HG03521 (cell line): ENCODE measurements around the gene TRRAP.

Source experiments
- ATAC-seq: cut with Tn5 transposase; IDR thresholded peaks from one replicate; pipeline ENCODE4 v1.9.1; 2021; ENCODE audit warnings: mild to moderate bottlenecking, moderate library complexity; ENCODE audit not compliant: unreplicated experiment

TRRAP gene

DNA sequence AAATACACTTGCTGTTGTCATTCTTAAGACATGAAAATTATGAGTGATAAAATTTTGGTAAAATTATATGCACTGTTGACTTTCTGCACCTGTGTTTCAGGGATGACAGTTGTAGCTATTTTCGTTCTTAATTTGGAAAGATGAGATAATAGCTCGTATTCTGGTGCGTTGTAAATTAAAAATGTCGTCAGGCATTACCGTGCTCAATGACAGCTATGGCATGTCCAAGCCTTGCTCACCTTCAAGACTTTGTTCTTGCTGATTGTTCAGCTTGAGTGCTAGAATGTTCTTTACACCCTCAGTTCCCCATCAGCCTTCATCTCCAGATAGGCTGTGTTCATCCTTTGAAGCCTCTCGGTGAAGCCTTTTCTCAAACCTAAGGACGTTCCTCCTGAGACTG lies 21.5 kb downstream of the TRRAP start:
- ATAC-seq = no peak

DNA sequence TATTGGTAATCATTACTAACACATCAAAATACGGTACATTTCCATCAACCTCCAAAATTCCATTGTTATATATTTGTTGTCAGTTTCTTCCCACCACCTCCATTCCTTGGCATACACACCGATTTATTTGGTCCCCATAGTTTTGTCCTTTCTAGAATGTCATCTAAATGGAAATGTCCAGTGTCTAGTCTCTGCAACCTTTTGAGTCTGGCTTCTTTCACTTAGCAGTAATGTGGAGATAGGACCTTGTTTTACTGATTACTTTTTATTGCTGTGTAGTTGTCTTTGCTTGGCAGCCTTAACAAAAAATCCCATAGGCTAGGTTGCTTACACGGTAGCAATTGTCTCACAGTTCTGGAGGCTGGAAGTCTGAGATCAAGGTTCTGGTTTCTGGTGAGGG lies 22.5 kb downstream of the TRRAP start:
- no peak for ATAC-seq

DNA sequence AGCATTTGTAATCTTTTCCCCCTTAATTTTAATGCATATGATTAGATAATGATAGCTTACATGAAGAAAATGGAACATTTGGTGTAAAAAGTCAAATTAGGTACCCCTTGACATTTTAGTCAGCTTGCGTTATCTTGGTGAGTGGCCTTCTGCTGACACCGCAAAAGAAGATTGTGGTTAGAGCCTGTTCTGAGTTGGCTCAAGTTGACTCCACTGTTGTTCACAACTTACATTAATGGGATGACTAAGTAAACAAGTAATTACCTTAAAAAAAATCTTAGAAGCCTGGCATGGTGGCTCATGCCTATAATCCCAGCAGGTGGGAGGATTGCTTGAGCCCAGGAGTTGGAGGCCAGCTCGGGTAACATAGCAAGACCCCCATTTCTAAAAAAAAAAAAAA lies 24.2 kb downstream of the TRRAP start:
- no peak for ATAC-seq

DNA sequence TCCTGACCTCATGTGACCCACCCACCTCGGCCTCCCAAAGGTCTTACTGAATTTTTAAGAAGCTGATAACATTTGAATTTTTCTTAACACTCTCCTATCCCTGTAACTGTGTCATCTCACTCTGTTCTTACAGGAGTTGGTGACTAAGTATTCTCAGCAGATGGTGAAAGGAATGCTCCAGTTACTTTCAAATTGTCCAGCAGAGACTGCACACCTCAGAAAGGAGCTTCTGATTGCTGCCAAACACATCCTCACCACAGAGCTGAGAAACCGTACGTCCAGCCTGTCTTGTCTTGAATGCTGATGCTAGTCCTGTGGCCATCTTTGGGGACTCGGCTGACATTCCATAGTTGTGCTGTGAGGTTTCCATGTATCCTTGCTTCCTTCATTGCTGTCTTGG lies 24.9 kb downstream of the TRRAP start:
- no peak for ATAC-seq

DNA sequence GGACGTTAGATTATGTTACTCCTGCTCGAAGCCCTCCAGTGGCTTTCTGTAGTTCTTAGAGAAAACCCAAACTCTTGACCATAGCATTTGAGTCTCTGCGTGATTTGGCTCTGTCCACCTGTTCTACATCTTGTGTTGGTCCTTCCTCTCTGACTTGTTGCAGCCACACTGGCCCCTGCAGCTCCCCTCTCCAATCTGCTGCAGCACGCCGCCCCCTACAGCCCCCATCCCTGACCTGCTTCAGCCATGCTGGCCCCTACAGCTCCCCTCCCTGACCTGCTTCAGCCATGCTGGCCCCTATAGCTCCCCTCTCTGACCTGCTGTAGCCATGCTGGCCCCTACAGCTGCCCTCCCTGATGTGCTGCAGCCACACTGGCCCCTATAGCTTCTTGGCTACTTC lies 29.2 kb downstream of the TRRAP start:
- ATAC-seq = no peak

DNA sequence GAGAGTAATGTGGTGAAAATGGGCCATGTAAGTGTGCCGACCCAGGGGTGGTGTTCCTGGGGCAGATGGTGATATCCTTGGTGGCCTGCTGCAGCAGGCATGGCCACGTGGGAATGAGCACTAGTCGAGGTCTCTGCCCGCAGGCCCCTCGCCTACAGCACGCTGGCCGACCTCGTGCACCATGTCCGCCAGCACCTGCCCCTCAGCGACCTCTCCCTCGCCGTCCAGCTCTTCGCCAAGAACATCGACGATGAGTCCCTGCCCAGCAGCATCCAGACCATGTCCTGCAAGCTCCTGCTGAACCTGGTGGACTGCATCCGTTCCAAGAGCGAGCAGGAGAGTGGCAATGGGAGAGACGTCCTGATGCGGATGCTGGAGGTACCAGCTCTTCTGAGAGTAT lies 30.3 kb downstream of the TRRAP start:
- no peak for ATAC-seq

DNA sequence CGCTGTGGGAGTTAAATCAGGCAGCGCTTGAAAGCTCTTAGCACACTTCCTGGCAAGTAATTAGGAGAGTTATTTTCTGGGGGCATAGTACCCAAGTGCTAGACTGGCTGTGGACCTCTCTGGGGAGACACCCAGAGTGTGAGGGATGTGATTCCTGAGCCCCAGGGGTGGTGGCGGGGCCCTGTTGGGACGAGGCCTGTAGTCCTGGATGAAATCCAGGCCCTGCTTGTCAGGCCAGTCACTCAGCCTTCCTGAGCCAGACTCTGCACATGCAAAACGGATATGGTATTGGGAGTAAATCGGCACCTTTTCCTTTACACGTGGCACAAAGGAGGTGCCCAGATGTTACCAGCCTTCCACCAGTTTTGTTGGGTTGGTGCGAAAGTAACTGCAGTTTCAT lies 31.2 kb downstream of the TRRAP start:
- ATAC-seq = no peak

DNA sequence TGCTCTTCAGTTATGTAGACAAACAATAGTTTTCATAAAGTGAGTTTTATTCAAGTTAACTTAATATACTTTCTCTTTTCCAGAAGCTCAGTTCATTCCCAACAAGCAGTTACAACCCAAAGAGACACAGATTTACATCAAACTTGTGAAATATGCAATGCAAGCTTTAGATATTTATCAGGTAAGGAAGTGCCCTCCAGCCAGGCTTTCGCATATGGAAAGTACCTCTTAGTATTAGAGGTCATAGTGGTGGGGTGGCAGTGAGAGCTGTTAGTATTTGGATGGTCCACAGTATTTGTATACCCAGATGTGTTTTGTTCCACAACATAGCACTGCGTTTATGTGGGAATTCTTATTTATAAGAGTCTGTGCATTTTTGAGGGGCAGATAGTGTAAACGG lies 32.1 kb downstream of the TRRAP start:
- no peak for ATAC-seq

DNA sequence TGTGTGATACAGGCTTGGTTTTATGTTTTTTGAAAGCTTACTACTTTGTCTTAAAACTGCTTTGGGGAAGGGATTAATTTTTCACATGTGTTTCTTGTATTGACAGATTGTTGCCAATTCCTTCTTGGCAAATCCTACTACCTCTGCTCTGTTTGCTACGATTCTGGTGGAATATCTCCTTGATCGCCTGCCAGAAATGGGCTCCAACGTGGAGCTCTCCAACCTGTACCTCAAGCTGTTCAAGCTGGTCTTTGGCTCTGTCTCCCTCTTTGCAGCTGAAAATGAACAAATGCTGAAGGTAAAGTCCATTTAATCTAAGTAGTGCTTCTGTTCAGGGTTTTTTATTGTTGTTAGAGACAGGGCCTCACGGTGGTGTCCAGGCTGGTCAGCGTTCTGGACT lies 33.6 kb downstream of the TRRAP start:
- ATAC-seq = no peak

DNA sequence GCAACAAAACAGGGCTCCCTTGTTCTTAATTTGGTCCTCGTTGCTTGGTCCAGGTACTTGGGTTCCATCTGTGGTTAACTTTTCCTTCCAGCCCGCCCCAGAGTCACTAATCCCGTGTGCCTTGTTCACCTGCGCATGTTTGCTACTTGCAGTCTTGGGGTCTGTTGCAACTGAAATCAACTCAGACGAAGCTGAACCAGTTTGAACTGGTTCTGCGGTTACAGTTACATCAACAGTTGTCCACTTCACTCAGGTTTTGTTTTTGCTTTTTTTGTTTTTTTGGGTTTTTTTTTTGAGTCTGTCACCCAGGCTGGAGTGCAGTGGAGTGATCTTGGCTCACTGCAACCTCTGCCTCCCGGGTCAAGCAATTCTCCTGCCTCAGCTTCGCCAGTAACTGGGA lies 34.7 kb downstream of the TRRAP start:
- no peak for ATAC-seq

DNA sequence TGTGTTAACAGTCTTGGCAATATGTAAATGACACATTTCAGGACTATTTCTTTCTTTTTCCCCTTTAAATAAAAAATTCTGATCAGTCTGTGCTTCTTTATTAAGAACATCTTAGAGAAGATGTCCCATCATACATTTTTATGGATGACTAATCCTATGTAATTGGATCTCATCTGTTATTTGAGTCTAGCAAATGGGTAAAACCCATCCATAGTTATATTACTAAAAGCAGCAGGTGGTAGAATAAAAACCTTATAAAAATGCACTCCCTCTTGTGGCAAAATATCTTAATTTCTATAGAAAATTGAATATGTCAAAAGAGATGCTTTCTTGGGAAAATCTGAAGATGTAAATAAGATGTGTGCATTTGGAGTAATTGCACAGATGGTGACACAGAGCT lies 35.3 kb downstream of the TRRAP start:
- ATAC-seq = no peak

DNA sequence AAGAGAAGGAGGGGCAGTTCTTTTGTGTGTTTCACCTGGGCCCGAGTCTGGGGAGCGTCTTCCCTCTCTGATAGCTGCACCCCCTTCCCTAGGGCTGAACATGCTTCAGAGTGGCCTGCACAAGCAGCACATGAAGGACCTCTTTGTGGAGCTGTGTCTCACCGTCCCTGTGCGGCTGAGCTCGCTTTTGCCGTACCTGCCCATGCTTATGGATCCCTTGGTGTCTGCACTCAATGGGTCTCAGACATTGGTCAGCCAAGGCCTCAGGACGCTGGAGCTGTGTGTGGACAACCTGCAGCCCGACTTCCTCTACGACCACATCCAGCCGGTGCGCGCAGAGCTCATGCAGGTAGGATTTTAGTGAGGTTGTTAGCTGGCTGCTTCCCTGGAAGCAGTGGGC lies 39.0 kb downstream of the TRRAP start:
- no peak for ATAC-seq

DNA sequence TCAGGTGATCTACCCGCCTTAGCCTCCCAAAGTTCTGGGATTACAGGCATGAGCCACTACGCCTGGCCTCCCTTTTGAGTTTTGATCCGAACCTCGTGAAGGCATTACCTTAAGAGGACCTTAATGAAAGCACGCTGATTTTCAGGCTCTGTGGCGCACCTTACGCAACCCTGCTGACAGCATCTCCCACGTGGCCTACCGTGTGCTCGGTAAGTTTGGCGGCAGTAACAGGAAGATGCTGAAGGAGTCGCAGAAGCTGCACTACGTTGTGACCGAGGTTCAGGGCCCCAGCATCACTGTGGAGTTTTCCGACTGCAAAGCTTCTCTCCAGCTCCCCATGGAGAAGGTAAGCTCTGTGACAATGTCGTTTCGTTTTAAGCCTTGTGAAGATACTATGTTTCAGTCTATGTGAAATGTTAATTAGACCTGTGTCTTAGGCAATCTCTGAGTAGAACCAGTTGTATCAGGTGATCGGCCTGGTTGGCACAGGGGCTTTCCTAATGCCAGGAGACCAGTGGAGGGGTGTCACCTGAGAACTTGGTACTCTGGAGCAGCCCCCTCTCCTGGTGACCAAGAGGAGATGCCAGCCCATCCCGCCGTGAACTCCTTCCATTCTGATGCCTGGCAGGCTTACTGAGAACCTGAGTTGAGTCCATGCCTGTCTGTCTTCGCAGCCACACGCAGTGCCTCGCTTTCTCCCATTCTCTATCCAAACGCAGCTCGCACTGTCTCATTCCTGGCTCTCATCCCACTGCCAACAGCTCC lies 43.5 kb downstream of the TRRAP start:
- no peak for ATAC-seq

DNA sequence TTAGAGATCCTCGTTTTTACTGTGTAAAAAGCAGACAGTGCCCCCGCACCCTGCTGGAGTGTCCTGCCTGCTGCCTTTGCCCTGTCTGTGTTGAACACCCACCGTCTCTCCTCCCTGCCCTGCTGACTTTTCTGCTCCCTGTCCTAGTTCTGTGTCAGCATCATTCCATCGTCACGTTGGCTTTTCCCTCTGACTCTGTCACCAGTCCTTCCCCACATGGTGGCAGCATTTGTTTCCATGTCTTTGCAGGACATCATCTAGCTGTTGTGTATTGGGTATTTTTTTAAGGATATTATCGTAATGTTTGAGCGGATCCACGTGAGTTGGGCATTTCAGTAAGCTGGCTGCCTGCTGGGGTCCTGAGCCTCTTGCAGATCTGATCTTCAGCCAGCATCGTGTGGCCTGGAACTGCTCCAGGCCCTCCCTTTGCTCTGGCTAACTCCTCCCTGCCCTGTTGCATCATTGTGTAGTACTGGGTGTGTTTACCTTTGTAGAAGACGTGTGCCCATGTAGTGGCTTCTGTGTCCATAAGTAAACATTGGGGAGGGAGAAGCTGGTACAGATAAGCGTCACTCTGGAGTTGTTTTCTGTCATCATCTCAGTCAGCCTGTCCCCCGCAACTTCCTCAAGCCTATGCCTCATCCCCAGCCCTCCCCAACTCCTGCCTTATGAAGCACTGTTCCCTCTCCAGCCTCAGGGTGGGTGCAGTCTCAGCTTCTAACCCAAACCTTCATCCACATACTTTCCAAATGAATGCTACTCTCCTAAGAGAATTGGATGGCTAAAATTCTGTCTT lies 44.3 kb downstream of the TRRAP start:
- ATAC-seq = no peak

DNA sequence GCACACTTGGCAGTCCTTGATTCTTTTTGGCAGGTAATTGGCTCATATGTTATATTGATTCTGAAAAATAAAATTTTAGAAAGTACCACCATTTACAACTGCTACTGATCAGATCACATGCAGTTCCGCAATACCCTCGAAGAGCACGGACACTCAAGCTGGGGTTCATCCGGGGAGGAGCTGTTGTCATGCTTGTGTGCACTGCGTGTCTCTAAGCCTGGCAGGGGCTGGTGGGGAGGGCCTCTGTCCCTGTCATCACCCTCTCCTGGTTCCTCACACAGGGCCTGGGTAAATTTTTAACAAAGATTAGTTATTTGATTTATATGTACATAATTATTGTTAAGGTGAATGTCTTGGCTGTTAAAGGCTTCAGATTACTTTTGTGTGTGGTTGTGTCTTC lies 45.2 kb downstream of the TRRAP start:
- ATAC-seq = no peak

DNA sequence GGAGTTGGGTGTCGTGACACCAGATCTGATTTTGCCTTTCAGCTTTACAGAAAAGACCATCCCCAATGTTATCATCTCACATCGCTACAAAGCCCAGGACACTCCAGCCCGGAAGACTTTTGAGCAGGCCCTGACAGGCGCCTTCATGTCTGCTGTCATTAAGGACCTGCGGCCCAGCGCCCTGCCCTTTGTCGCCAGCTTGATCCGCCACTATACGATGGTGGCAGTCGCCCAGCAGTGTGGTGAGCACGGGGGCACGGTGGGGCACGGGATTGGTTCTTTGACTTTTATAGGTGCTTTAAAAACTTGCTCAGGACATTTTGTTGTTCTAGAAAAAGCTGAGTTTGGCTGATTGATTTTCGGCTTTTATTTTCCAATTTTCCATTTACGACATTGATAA lies 48.8 kb downstream of the TRRAP start:
- no peak for ATAC-seq

DNA sequence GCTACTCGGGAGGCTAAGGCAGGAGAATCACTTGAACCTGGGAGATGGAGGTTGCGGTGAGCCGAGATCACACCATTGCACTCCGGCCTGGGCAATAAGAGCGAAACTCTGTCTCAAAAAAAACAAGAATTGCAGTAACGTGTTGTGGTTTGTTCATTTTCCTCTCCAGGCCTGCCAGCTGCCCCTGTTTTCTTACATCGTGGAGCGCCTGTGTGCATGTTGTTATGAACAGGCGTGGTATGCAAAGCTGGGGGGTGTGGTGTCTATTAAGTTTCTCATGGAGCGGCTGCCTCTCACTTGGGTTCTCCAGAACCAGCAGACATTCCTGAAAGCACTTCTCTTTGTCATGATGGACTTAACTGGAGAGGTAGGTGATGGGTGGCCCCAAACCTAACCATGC lies 52.1 kb downstream of the TRRAP start:
- ATAC-seq = no peak

DNA sequence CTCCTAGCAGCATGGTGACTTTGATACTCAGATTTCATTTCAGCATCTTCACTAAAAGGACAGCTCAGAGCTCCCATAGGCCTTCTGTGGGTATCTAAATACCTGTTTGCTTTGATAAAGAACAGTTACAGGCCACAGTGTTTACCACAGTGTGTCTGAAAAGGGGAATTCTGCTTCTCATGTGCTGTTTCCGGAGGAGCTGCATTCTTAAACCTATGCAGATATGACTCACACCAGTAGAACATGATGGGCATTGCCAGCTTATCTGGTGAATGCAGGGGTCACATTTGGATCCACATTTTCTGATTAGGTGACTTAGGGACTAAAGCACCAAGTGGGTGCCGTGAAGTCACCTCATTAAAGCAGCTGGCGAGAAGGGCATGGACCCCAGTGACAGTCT lies 52.6 kb downstream of the TRRAP start:
- ATAC-seq = no peak

DNA sequence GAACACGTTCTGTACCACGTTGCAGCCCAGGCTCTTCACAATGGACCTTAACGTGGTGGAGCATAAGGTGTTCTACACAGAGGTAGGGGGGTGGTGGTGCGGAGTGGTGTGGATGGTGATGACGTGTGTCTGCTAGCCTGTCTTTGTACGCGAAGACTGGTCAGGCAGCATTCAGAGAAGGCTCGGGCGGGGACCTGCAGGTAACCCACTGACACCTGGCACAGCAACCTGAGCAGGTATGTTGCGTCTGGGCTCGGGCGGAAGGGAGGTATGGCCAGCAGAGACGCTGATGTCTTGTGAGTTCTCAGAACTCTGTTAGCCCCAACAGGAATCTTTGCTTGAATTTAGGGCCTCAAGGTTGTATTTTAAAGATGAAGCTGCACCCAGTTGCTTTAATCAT lies 55.0 kb downstream of the TRRAP start:
- no peak for ATAC-seq

DNA sequence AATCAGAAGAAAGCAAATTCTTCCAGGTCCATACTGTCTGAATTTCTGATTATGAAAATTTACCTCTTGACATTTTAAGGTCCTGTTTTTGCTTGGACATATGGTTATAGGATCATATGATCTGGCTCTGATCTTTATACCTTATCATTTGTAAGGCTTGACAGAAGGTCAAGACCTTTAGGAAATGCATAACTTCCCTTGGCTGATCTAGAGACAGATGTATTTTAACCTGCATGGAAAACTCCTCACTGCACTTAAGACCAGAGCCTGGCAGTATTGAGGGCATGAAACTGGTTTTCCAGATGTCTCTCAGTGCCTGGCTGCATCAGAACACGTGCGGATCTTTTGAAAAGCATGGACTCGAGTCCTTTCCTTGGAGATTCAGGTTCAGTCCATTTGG lies 55.9 kb downstream of the TRRAP start:
- ATAC-seq = no peak

DNA sequence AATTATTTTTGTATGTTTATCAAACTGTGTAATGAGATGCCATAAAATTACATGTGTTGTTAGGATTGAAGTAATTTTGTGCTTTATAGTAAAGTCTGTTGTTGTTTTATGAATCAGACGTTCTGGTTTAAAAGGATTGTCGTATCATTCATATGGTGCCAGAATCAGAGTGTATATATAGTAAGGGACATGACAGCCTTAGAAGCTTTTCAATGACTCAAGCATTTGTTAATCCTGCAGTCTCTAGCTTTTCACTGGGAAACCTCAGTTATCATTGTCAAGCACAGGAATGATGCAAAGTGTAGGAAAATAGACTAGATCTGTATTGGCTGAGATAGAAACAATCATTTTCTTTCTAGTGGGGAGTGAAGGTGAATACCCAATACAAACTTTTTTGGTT lies 57.5 kb downstream of the TRRAP start:
- ATAC-seq = no peak

DNA sequence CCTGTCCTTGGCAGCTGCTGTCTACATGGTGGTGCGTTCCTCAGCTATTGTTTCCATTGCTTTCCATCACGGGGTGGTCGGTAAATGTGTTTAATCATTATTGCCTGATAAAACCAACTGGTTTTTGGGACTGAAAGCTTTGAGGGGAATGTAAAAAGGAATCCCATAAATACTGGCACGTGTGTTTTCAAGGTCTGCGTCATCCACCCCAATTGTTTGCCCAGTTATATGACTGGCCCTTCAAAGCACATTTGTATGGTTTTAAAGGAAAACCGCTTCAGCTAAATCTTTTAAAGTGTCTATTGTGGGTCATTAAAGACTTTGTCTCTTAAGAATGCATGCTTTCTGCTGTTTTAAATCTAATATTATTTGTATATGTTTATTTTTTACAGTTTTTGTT lies 65.0 kb downstream of the TRRAP start:
- ATAC-seq = no peak

DNA sequence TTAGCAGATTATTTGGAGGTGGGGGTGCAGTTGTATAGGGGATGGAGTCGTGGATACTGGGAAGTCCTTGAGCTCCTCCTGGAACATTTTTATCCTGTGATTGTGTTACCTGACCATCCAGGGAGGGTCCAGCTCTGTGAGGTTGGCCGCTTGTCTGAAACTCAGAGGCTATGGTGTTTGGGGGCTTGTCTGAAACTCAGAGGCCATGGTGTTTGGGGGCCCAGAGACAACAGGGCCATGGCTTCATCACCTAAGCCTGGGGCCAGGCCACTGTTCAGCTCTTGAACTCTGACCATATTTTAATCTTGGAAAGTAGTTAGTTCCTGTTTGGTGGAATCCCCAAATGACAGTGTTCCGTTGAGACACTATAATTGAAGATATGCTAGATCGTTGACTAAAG lies 66.1 kb downstream of the TRRAP start:
- ATAC-seq = no peak
